K562 treated with DMSO at 1 percent for 12 hours (cell line): ENCODE measurements around the gene SERINC3. TPM values are rescaled to one million over a fixed set of nuclear protein-coding genes. Genes with fewer than 3 reads are reported as not detected.

Experiments used
- total RNA-seq: library from RNA; unstranded; fragments of 300-600 nt; gene quantifications from 2 replicates; pipeline ENCODE4 v1.2.3, GENCODE V29; 2022; ENCODE audit not compliant: insufficient read depth

The SERINC3 gene
- total RNA-seq = 39.7 and 72.9 TPM in 2 replicates

DNA sequence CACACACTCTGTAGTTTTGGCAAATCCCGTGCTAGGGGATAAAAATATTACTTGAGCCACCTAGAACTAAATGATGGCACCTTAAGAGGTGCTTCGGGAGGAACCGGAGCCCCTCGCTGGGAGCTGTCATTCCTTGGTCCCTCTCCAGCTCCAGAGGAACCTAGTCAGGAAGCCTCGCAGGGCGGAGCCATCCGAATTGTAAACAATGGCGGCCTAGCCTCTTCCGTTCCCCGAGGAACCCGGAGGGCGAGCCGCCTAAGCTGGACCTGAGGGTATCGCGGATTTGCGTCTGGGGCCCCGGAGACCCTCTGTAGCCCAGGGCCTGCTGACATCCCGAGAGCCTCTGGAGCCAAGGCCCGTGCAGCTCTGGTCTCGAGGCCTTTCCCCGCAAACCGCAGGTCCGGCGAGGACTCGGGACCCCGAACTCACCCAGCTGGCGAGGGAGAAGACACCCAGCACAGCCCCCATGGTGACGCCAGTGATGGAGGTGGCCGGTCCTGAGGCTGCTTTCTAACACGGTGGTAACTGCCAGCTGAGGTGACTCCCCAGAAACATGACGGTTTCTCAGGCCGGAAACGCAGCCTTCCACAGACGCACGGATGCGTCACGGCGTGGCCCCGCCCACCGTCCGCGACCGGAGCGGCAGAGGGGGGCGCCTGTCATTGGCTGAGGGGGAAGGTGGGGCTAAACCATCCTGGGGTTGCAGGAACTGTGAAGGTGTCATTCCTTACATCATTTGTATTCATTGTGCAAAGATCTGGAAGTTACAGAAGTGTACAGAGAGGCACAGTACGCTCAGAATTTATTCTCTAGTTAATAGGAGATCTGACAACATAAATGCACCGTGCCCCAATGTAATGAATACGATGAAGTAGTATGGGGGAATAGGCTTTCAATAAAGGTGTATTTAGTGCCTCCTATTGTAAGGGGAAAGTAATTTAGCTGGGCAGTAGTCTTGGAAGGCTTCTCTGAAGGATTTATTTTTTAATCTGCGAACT lies at the start of gene SERINC3:
Gene SERINC3, minus strand, starts transcription at position 587 of the 998 bp plus-strand sequence. Its CDS starts 119 bp downstream, at position 468.

DNA sequence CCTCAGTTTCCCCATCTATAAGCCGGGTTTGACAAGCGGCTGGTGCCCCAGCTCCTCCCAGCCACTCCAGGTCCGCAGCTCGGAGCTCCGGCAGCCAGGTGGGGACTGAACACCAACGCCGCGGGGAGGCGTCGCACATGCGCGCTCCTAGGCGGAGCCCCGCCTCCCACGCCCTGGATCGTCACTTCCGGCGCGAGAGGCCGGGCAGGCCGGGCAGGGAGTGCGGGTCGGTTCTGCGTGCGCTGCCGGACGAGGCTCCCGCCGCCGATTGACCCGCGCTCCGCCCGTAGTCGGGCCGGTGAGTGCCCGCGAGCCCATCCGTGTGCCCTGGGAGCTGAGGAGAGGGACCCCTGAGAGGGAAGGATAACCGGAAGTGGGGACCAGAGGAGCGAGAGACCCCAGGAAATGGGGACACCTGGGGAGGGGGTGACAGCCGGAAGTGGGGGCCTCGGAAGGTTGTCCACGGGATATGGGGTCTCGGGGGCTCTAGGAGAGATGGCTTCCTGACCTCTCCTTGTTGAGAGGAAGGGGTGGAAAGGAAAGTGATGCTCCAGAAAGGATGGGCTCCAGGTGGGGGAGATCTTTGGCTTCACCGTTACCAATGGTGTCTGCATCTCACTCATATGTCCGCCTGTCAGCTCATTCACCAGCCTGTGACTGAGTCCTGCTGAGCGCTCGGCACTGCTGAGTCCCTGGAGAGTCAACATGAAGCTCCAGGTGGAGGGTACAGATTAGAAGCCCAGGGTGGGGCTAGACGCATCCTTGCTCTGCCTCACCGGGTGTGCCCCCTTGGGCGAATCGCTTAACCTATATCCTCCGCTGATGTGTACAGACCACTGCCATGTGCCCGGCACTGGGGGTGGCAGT lies 45.9 kb downstream of the SERINC3 start, which contains the start of gene TTPAL:
Gene TTPAL, plus strand, starts transcription at position 181 of the 867 bp plus-strand sequence. CDS start 4,126 bp downstream, outside the sequence.

Other genes with a start within 250 kb of the SERINC3 start
- 2.0 and 4.4 TPM in 2 replicates for gene FITM2, start 210.9 kb downstream of the SERINC3 start, total RNA-seq
- gene R3HDML, start 185.0 kb downstream of the SERINC3 start, total RNA-seq = not detected in 2 replicates
- gene HNF4A, start 166.4 kb downstream of the SERINC3 start, total RNA-seq = 0.48 TPM in 1 of 2 replicates, not detected in the other
- 1.7 and 7.0 TPM in 2 replicates for gene TTPAL, start 46.2 kb downstream of the SERINC3 start, total RNA-seq
- gene PKIG, start 60.5 kb upstream of the SERINC3 start, total RNA-seq = 14.8 and 14.9 TPM in 2 replicates
- 2.1 and 4.1 TPM in 2 replicates for gene ADA, start 129.6 kb upstream of the SERINC3 start, total RNA-seq
- not detected in 2 replicates for gene CCN5, start 193.3 kb upstream of the SERINC3 start, total RNA-seq
- 0.31 TPM in 1 of 2 replicates, not detected in the other for gene KCNK15, start 223.8 kb upstream of the SERINC3 start, total RNA-seq